Measurements from ENCODE around the gene KIF26B. TPM values are rescaled to one million over a fixed set of nuclear protein-coding genes. Genes with fewer than 3 reads are reported as not detected.
A peak's percentile ranks its signal among the peaks of the same experiment; 100 is the strongest.
"Not testable (repeated sequence)": the region's sequence is repeated elsewhere in the genome, so short reads cannot be mapped to it uniquely, and the experiment has no call there.

Gene KIF26B
- total RNA-seq, 1 donor from 2014 or later: 69.7 TPM

DNA sequence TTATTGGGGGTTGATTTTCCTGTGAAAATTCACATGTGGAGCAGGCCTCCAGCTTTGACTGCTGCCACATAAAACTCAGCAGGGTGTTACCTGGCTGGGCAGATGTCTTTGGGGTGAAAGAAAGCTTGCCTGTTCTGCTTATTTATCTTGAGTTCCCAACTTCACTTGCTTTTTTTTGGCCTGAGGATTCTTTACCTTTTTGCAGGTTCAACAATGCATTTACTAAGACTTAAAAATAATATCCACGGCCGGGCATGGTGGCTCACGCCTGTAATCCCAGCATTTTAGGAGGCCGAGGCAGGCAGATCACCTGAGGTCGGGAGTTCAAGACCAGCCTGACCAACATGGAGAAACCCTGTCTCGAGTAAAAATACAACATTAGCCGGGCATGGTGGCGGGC lies 509.1 kb downstream of the KIF26B start:
- Mint-ChIP-seq H3K4me1 (no peaks in the 10 kb centered on the region), H3K36me3 (peaks cover 4% of the 10 kb centered on the region), H3K9me3 (no peaks in the 10 kb centered on the region), H3K27ac (no peak overlapping the region), H3K27me3 (ENCODE audit: low read depth) (no peaks in the 10 kb centered on the region), H3K4me3 (no peak overlapping the region)
- TF ChIP-seq, protein P1, sequence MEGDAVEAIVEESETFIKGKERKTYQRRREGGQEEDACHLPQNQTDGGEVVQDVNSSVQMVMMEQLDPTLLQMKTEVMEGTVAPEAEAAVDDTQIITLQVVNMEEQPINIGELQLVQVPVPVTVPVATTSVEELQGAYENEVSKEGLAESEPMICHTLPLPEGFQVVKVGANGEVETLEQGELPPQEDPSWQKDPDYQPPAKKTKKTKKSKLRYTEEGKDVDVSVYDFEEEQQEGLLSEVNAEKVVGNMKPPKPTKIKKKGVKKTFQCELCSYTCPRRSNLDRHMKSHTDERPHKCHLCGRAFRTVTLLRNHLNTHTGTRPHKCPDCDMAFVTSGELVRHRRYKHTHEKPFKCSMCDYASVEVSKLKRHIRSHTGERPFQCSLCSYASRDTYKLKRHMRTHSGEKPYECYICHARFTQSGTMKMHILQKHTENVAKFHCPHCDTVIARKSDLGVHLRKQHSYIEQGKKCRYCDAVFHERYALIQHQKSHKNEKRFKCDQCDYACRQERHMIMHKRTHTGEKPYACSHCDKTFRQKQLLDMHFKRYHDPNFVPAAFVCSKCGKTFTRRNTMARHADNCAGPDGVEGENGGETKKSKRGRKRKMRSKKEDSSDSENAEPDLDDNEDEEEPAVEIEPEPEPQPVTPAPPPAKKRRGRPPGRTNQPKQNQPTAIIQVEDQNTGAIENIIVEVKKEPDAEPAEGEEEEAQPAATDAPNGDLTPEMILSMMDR (IDR thresholded peaks at IDR 0.05; ENCODE audit: unreplicated experiment): no peak
- DNase-seq (ENCODE audit: low spot score in 2 of 2, unreplicated experiment in 2 of 2): no peak

GRCh38 chr1:245666412-245666811 lies 511.6 kb downstream of the KIF26B start:
- Mint-ChIP-seq H3K27ac (no peak overlapping the region), H3K4me1 (no peaks in the 10 kb centered on the region), H3K4me3 (no peak overlapping the region), H3K36me3 (peaks cover 8% of the 10 kb centered on the region), H3K27me3 (ENCODE audit: low read depth) (no peaks in the 10 kb centered on the region), H3K9me3 (peaks cover 4% of the 10 kb centered on the region)
- no peak for DNase-seq (ENCODE audit: low spot score in 2 of 2, unreplicated experiment in 2 of 2)
- TF ChIP-seq, protein P1 (IDR thresholded peaks at IDR 0.05; ENCODE audit: unreplicated experiment): no peak

- no peak for DNase-seq (ENCODE audit: low spot score in 2 of 2, unreplicated experiment in 2 of 2)
- TF ChIP-seq, protein P1 (IDR thresholded peaks at IDR 0.05; ENCODE audit: unreplicated experiment): no peak
- peaks cover 4% of the 10 kb centered on the region for H3K9me3 Mint-ChIP-seq
- no peak overlapping the region for H3K4me3 Mint-ChIP-seq
- no peaks in the 10 kb centered on the region for H3K27me3 Mint-ChIP-seq (ENCODE audit: low read depth)
- peaks cover 11% of the 10 kb centered on the region for H3K4me1 Mint-ChIP-seq
- peaks cover 7% of the 10 kb centered on the region for H3K36me3 Mint-ChIP-seq
- no peak overlapping the region for H3K27ac Mint-ChIP-seq
Observed at GRCh38 chr1:245671349-245671748, 516.6 kb downstream of the KIF26B start.

- H3K4me3 Mint-ChIP-seq: no peak overlapping the region
Observed at GRCh38 chr1:245671966-245672767, 517.4 kb downstream of the KIF26B start.

DNA sequence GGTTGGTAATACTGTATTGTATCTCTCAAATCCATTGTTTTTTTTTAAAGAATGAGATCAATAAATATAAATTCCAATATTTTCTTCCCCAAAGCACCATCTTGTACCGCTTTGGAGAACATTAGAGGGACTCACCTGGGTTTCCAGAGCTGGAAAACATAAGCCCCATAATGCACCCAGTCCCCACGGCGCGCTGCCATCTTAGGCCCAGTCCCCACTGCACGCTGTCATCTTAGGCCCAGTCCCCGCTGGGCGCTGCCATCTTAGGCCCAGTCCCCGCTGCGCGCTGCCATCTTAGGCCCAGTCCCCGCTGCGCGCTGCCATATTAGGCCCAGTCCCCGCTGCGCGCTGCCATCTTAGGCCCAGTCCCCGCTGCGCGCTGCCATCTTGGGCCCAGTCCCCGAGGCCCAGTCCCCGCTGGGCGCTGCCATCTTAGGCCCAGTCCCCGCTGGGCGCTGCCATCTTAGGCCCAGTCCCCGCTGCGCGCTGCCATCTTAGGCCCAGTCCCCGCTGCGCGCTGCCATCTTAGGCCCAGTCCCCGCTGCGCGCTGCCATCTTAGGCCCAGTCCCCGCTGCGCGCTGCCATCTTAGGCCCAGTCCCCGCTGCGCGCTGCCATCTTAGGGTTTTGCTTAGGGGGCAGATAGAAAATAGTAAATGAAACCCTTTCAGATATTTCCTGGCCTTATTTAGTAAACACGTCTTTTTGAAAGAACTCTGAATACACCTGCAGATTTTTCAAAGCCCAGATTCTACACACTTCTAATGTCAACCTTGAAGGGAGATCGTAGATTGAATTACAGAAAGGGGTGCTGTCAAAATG lies 518.3 kb downstream of the KIF26B start:
- DNase-seq (ENCODE audit: low spot score in 2 of 2, unreplicated experiment in 2 of 2): peak in 1 of 2 experiments; percentile 10
- H3K36me3 Mint-ChIP-seq; H3K9me3 Mint-ChIP-seq; H3K27ac Mint-ChIP-seq; H3K4me3 Mint-ChIP-seq; H3K27me3 Mint-ChIP-seq (ENCODE audit: low read depth): not testable (repeated sequence)
- H3K4me1 Mint-ChIP-seq: peaks cover 11% of the 10 kb centered on the region

More at GRCh38 chr1:245671966-245672767, 517.4 kb downstream of the KIF26B start:
- no peak overlapping the region for H3K27ac Mint-ChIP-seq
- TF ChIP-seq, protein P1 (IDR thresholded peaks at IDR 0.05; ENCODE audit: unreplicated experiment): no peak
- DNase-seq (ENCODE audit: low spot score in 2 of 2, unreplicated experiment in 2 of 2): peak in 1 of 2 experiments; percentile 20
- peaks cover 7% of the 10 kb centered on the region for H3K36me3 Mint-ChIP-seq
- H3K27me3 Mint-ChIP-seq (ENCODE audit: low read depth): no peaks in the 10 kb centered on the region
- peaks cover 4% of the 10 kb centered on the region for H3K9me3 Mint-ChIP-seq
- H3K4me1 Mint-ChIP-seq: peaks cover 11% of the 10 kb centered on the region

Data from mesothelial cell of epicardium (in vitro differentiated cells).